ENCODE data around the gene HEATR3.

HEATR3 gene, protein sequence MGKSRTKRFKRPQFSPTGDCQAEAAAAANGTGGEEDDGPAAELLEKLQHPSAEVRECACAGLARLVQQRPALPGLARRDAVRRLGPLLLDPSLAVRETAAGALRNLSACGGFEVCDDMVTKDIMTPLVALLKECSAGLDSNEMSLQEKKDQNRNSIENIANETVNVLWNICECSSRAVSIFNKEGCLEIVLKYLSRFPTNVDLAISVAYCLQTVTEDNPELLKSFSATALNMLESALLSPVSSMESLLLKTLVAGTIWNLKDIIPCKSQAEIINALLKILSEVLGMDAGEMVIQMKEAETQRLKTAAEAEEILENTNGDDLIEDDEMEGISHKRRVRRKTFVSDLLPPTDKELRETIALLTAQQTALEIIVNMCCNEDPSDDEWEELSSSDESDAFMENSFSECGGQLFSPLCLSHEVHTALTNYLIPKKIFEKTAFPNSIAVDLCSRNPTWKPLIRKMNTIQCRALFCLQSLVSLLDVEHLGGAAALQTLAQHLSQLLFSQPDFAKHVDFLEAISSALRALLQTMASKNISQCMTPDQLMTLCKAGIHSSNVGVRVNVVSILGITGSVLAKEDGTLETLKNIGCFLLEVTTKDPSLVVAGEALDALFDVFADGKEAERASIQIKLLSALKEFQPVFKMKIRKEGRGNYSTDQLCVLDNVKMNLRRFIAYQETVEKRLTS

DNA sequence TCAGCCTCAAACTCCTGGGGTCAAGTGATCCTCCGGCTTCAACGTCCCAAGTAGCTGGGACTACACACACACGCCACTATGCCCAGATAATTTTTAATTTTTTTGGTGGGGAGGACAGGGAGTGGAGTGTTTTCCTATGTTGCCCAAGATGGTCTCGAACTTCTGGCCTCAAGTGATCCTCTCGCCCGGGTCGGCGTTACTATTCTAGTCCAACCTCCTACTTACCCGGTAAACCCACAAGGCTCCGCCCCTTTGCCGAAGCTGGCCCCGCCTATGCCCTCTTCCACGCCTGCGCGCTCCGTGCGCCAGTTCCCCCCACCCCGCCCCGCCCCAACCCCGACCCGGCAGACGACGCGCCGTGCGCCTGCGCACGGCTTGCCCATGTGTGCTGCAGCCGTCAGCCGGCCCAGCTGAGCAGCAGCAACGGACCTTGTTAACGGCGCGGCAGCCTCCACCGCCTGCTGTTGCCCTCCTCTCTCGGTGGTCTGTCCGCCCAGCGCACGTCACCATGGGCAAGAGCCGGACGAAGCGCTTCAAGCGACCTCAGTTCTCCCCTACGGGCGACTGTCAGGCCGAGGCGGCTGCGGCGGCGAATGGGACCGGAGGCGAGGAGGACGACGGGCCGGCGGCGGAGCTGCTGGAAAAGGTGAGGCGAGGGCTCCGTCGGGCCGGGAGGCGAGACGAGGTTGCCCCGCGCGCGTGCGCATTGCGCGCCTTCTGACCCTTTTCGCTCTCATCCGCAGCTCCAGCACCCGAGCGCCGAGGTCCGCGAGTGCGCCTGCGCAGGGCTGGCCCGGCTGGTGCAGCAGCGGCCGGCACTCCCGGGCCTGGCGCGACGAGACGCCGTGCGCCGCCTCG lies at the start of gene HEATR3:
Gene HEATR3, plus strand, starts transcription at position 347 of the 858 bp plus-strand sequence. Its CDS starts 162 bp downstream, at position 509.
- DNase-seq (ENCODE audit: low read depth in 3 of 3) = peak; percentile 90 to 94 (median 90)

DNA sequence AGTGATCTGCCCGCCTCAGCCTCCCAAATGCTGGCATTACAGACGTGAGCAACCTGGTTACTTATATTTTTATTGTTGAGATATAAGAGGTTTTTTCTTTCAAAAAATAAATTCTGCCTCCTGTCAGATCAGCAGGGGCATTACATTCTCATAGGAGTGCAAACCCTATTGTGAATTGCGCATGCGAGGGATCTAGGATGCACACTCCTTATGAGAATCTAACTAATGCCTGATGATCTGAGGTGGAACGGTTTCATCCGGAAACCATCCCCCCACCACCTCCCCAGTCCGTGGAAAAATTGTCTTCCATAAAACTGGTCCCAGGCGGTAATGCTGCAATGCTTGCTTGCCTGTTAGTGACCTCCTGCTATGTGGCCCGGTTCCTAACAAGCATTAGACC lies 48.2 kb upstream of the HEATR3 start:
- DNase-seq (ENCODE audit: low read depth in 3 of 3) = no peak

DNA sequence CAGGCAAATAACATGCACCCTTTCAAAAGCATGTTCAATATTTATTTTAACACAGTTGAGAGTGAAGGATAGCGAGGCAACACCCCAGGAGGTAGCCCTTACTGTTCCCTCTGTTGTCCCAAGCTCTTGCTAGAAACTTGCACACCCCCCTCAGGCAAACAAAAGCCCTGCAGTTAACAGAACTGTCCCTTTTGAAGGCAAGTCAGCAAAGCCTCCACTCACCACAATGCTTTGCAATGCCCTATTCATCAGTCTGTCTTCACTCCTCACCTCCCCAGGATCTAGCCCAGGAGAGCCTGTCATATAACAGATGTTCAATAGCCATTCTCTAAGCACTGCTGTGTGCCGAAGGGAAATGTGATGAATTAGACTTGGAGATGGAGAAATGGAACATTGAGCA lies 44.2 kb upstream of the HEATR3 start:
- no peak for DNase-seq (ENCODE audit: low read depth in 3 of 3)

DNA sequence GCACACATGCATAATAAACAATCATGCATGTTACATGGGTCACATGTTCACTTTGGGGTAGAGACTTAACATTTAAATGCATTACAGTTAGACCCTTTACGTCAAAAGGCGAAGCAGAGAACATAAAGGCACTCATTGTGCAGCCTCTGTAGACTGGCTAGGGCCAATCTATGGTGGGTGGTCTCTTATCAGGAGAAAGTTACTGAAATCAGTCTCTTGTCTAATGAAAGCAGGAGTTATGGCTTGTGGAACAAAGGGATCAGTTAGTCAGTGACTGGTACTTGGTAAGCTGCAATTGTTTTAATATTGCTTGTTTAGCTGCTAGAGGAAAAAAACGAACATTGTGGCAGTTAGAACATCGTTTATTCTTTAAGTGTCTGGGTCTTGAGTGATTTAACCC lies 42.1 kb upstream of the HEATR3 start:
- DNase-seq (ENCODE audit: low read depth in 3 of 3) = no peak

DNA sequence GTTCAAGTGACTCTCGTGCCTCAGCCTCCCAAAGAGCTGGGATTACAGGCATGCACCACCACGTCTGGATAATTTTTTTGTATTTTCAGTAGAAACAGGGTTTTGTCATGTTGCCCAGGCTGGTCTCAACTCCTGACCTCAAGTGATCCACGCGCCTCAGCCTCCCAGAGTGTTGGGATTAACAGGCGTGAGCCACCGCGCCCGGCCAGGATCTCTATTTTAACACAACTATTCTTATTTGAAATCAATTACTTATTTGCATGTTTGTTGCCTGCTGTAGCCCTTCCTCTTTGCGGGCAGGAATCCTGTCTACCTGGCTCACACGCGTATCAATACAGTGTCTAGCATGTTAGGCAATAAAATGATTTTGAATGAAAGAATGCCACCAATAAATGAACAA lies 41.6 kb upstream of the HEATR3 start:
- no peak for DNase-seq (ENCODE audit: low read depth in 3 of 3)

DNA sequence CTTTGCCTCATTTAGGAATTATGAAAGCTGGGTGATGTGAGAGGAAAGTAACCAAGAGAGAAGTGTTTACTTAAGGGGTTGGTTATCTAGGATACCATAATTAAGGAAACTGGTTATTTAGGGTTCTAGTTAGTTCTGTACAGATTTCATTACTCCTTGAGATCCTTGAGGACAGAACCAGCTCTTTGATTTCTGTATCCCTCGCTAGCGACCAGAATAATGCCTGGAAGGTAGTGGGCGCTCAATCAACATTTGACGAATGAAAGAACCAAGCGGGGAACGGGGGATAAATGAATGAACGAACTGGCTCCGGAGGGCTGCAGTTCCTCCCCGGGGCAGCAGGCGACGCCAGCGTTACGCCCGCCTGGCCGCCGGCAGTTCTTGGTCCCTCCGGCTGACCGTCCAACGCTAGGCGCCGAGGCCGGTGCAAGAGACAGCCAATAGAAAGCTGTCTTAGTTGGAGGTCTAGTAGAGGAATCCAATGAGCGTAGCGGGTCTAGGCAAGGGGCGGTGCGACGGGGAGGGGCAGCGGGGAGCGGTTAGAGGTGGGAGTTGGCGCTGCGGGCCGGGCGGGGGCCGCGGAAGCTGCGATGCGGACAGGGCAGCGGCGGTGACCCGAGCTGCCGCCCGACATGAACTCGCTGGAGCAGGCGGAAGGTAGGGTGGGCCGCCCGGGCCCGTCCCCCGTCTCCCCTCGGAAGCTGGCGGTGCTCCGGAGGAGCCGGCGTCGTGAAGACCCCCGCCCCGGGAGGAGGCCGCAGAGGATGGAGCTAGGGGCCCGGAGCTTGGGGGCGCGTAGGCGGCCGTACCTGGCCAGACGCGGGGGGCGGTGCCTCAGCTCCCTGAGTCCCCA lies 40.9 kb upstream of the HEATR3 start, which contains the start of gene CNEP1R1:
Gene CNEP1R1, plus strand, starts transcription at position 542 of the 853 bp plus-strand sequence. Its CDS starts 91 bp downstream, at position 633.
- DNase-seq (ENCODE audit: low read depth in 3 of 3) = peak; percentile 74 to 84 (median 82)

DNA sequence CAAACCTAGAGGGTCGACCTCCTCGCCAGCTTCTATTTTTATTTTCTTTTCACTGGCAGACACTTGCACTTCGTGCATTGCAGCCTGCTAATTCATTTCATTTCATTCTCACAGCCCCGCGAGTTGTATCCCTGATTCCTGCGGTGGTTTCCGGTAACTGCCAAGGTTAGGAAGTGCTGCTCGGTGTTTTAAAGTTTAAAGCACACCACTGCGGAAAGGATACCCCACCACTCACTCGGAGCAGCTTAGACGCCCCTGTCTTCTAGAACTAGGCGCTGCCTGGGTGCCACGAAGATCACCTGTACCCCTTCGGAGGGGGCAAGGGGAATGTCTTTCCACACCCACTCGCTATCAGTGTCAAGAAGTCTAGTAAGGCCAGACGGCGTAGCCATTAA lies 40.2 kb upstream of the HEATR3 start:
- DNase-seq (ENCODE audit: low read depth in 3 of 3) = peak in 1 of 3 experiments; percentile 18

DNA sequence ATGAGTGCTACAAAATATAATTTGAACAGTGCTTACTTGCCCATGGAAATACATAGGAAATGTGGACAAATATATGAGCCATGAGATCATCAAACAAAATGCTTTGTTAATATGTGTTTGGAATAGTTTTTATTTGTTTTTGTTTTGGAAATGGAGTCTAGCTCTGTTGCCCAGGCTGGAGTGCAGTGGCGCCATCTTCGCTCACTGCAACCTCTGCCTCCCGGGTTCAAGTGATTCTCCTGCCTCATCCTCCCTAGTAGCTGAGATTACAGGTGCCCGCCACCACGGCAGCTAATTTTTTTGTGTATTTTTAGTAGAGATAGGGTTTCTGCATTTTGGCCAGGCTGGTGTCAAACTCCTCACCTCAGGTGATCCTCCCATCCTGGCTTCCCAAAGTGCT lies 37.9 kb upstream of the HEATR3 start:
- DNase-seq (ENCODE audit: low read depth in 3 of 3) = no peak

DNA sequence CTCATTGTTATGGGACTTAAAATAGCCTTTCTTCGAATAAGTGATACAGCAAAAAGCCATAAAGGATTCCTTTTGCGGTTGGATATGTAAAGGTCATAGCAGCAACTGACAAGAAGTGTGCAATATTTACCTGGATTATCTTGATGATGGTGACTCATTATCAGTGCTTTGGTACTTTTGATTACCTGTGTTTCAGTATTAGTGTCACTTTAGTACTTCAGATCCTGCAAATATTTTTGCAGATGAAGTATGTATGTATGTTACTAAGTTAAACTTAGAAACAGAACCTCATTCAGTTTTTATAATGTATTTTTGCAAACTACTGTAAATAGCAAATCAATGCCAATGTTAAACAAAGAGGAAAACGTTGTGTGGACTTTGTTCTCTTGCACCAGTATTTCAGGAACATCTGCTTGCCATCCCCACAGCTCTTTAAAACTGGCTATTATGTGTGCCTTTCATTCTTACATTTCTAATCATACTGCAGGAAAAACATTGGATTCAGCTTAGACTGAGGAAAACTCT lies 30.2 kb upstream of the HEATR3 start:
- no peak for DNase-seq (ENCODE audit: low read depth in 3 of 3)

DNA sequence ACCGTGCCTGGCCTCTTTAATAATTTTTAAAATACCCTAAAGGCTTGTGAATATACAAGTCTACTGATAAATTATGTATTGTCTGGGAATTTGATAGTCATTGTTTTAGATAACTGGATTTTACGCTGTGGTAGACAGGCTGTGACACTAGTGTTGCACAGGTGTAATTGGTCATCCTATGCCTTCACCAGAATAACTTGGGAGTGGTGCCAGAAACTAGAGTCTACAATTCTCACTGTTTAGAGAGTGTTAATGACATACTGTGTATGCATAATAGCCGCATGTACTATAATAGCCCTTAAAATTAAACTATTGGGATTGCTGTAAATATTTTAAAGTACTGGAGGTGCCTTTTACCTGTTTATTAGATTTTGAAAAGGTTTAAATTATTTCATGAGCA lies 29.3 kb upstream of the HEATR3 start:
- no peak for DNase-seq (ENCODE audit: low read depth in 3 of 3)

DNA sequence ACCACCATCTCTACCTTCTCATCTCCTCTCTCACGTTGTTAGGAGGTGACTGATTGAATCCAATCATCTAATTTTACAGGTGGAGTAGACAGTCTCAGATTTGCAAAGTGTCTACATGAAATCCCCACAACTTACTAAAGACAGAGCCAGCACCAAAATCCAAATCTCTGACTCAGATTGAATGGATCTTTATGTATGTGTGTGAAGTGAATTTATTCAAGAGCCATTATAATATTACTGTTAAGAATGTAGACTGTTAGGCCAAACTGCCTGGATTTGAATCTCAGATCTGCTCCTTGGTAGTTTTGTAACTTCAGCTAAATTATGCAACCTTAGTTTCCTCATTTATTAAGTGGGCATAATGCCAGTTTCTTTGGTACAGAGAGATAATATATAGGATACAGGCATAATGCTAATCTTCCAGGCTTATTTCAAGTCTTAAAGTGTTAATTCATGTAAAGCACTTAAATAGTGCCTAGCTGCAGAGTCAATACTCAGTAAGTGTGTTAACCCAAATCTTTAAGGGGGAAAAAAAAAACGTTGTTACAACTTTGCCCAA lies 28.0 kb upstream of the HEATR3 start:
- no peak for DNase-seq (ENCODE audit: low read depth in 3 of 3)

DNA sequence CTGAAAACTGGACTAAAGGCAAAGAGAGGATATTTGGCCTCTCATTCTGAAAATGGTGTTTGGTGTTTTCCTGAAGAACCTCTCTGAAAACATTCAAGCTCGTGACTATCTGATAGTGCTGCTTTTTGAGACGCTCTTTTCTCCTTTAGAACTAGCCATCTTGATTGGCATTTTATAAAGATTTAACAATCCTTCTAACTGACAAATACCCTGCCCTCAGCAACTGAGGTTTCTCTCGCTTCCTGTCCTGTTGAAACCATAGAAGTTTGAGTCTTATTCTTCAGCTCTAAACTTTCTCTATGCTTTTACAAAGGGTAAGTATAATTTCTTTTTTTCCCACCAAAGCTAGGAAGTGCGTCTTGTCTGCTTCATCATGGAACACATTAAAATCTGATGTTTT lies 27.5 kb upstream of the HEATR3 start:
- no peak for DNase-seq (ENCODE audit: low read depth in 3 of 3)

DNA sequence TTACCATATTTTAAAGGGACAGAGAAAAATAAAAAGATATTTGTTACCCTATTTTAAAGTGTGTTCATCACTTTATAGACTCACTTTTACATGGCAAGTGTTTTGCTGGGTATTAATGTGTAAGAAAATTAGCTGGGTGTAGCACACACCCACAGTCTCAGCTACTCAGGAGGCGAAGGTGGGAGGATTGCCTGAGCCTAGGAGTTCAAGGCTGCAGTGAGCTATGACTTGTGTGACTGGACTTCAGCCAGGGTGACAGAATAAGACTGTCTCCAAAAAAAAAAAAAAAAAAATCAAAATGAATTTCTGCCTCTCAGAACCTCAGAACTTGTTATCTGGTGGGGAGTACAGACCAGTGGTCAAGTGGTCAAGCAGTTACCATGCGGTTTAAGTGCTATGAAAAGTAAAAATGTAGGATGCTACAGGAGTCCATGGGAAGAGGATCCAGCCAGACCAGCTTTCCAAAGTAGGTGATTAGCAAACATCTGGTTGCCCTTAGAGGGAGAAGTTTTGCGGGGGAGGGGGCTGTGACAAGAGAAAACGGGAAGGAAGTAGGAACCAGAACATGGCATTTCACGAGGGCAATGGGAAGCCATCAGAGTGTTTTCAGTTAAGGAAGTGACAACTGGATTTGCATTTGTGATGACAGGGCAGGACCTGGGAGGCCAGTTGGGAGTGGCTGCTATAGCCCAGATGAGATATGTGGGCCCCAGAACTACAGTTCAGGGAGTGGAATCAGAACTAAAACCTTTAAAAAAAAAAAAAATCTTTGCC lies 26.8 kb upstream of the HEATR3 start:
- no peak for DNase-seq (ENCODE audit: low read depth in 3 of 3)

DNA sequence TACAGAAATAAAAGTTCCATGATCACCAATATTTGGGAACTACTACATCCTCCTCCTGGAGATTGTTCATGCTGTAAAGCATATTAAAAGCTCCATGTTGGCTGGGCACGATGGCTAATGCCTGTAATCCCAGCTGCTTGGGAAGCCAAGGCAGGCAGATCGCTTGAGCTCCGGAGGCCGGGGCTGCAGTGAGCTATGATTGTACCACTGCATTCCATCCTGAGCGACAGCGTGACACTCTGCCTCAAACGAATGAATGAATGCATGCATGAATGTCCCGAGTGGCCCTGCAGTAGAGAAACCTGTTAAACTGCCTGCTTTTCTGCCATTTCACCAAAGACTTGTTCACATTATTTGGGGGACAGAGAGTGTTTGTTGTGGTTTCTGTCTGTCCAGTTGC lies 25.8 kb upstream of the HEATR3 start:
- no peak for DNase-seq (ENCODE audit: low read depth in 3 of 3)

DNA sequence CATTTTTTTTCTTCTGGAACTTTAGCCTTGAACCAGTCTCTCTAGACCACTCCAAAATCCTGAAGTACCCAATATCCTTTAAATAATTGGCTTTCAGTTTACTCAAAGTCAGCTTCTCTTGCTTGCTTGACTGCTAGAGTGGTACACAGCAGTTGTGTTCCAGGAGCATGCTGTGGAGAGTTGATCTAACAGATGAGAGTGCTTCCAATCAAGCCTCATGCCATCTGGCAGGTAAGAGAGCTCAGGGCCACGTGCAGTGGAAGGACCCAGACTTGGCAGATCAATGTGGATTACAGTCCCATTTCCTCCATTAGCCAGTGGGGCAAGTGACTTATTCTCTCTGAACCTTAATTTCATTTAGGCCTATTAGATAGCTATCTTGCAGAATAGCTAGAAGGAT lies 25.1 kb upstream of the HEATR3 start:
- DNase-seq (ENCODE audit: low read depth in 3 of 3) = no peak

DNA sequence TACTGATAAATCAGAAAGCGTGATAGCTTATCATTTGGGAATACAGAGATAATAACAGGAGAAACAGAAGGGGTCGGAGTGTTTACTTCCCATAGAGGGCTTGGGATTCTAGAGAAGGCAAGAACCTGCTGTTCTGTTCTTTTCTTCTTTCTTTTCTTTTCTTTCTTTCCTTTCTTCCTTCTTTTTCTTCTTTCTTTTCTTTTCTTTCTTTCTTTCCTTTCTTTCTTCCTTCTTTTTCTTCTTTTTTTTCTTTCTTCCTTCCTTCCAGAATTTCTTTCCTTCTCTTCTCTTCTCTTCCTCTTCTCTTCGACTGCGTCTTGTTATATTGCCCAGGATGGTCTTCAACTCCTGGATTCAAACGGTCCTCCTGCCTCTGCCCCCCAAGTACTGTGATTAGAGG lies 22.4 kb upstream of the HEATR3 start:
- no peak for DNase-seq (ENCODE audit: low read depth in 3 of 3)

DNA sequence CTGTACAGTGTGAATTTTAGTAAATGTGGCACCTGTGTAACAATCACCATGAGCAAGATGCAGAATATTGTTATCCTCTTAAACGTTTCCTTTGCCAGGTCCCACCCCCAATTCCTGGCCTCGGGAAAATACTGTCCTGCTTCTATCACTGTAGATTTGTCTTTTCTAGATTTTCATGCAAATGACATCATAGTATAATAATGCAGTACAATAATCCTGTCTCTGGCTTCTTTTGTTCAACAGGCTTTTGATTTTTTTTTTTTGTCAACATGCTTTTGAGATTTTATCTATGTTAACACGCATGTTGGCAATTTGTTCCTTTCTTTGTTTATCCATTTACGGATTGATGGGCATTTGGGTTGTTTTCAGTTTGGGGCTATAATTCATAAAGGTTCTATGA lies 20.4 kb upstream of the HEATR3 start:
- no peak for DNase-seq (ENCODE audit: low read depth in 3 of 3)

DNA sequence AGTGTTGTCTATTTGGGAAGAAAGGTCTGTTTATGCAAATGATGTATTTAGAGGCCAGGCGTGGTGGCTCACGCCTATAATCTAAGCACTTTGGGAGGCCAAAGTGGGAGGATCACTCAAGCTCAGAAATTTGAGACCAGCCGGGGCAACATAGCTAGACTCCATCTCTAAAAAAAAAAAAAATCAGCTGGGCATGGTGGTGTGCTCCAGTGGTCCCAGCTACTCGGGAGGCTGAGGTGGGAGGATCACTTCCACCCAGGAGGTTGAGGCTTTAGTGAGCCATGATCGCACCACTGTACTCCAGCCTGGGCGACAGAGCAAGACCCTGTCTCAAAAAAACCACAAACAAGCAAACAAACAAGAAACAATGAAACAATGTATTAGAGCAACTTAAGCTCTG lies 18.9 kb upstream of the HEATR3 start:
- DNase-seq (ENCODE audit: low read depth in 3 of 3) = no peak

DNA sequence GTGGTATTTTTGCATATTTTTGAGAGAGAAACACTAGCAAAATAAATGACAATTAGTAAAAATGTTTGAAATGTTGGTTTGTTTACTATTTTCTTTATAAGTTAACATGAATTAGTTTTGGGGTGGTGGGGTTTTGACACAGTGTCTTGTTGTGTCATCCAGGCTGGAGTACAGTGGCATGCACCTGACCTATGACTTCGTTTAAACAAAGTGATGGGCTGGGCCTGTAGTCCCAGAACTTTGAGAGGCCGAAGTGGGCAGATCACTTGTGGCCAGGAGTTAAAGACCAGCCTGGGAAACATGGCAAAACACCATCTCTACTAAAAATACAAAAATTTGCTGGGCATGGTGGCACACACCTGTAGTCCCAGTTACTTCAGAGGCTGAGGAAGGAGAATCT lies 17.9 kb upstream of the HEATR3 start:
- no peak for DNase-seq (ENCODE audit: low read depth in 3 of 3)

DNA sequence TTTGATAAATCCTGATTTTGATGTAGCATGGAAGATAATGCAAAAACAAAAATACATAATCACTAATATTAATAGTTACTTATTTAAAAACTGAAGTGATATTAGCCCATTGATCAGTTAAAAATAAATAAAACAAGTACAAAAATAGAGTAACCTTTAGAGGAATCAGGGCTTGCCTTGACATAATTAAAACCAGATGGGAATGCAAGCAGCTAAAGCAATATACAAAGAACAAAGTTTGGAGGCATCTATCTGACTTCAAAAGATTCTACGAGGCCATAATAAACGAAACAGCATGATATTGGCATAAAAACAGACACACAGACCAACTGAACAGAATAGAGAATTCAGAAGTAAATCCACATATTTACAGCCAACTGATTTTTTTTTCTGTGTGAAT lies 15.0 kb upstream of the HEATR3 start:
- no peak for DNase-seq (ENCODE audit: low read depth in 3 of 3)

Measured in stimulated activated CD4-positive, alpha-beta T cell treated with anti-CD3 and anti-CD28 coated beads, TNF-alpha, amount 100 ng/mL, for 4 hours (primary cell).